Activated CD4-positive, alpha-beta memory T cell treated with anti-CD3 and anti-CD28 coated beads, Interleukin-2, amount 10 ng/mL, durations not matched to agents 7 days and 5 days (primary cell): Measurements from ENCODE around the gene FTCD. TPM values are rescaled to one million over a fixed set of nuclear protein-coding genes. Genes with fewer than 3 reads are reported as not detected.

ENCODE experiments used
- CTCF ChIA-PET: fragments of 350-600 bp; sonication (Branson Sonifier 250); formaldehyde crosslinking; loops from one replicate; lab custom pipeline; 2021; ENCODE audit warnings: antibody characterized with exemption, inconsistent platforms; lab: Charles Lee
- POLR2A ChIA-PET: fragments of 350-600 bp; sonication (Branson Sonifier 250); formaldehyde crosslinking; loops from one replicate; lab custom pipeline; 2021; ENCODE audit warnings: antibody characterized with exemption; lab: Charles Lee
- DNase-seq: peaks from one replicate; pipeline ENCODE4 v3.0.0-alpha.2; 2020
- H3K27ac Mint-ChIP-seq: one replicate; pipeline ENCODE4 v1.8.0; 2021; ENCODE audit warnings: mild to moderate bottlenecking, mixed read lengths
- H3K27me3 Mint-ChIP-seq: one replicate; pipeline ENCODE4 v1.8.0; 2021; ENCODE audit warnings: mixed read lengths
- H3K36me3 Mint-ChIP-seq: one replicate; pipeline ENCODE4 v1.8.0; 2021; ENCODE audit warnings: low read depth, mixed read lengths
- H3K4me1 Mint-ChIP-seq: one replicate; pipeline ENCODE4 v1.8.0; 2021; ENCODE audit warnings: mixed read lengths
- H3K4me3 Mint-ChIP-seq: one replicate; pipeline ENCODE4 v1.8.0; 2021; ENCODE audit warnings: mild to moderate bottlenecking, mixed read lengths
- H3K9me3 Mint-ChIP-seq: one replicate; pipeline ENCODE4 v1.8.0; 2021; ENCODE audit warnings: mixed read lengths
- total RNA-seq, 2 experiments: library from RNA; stranded (reverse); gene quantifications; one replicate each; pipeline ENCODE4 v1.2.3, GENCODE V29; 2021

FTCD gene
- total RNA-seq, 2 experiments from 2014 or later: 0.18 TPM; not detected in 1

DNA sequence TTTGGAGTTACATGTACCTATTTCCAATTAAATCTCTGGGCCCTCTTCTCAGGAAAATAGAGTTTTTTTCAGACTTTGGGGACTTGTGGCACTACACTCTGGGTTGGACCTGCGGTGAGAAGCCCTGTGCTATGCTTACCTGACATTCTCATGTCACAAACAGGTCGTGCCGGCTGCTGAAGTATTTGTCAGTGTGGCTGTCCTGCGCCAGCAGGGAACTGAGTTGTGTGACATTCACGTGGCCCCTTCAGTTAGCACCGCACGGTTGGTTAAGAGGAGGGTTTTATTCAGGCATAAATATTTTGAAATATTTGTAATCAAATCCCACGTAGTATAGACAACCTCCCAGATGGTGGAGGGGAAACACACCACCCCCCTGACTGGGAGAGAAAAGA lies 63.8 kb downstream of the FTCD start:
- peaks cover 27% of the 10 kb centered on the region for H3K9me3 Mint-ChIP-seq
- no peak overlapping the region for H3K4me3 Mint-ChIP-seq
- peaks cover 6% of the 10 kb centered on the region for H3K27me3 Mint-ChIP-seq
- no peaks in the 10 kb centered on the region for H3K4me1 Mint-ChIP-seq
- no peak overlapping the region for H3K27ac Mint-ChIP-seq
- no peak for DNase-seq
- ChIA-PET CTCF (no interaction called here), POLR2A (no interaction called here)
- no peaks in the 10 kb centered on the region for H3K36me3 Mint-ChIP-seq

GRCh38 chr21:46091118-46091517 lies 64.3 kb downstream of the FTCD start:
- H3K4me1 Mint-ChIP-seq: no peaks in the 10 kb centered on the region
- no peak overlapping the region for H3K27ac Mint-ChIP-seq
- peaks cover 27% of the 10 kb centered on the region for H3K9me3 Mint-ChIP-seq
- H3K4me3 Mint-ChIP-seq: no peak overlapping the region
- peaks cover 5% of the 10 kb centered on the region for H3K27me3 Mint-ChIP-seq
- POLR2A ChIA-PET: no interaction called here
- CTCF ChIA-PET: no interaction called here
- H3K36me3 Mint-ChIP-seq: no peaks in the 10 kb centered on the region
- no peak for DNase-seq

GRCh38 chr21:46089285-46089684 lies 66.1 kb downstream of the FTCD start:
- H3K4me1 Mint-ChIP-seq: no peaks in the 10 kb centered on the region

DNA sequence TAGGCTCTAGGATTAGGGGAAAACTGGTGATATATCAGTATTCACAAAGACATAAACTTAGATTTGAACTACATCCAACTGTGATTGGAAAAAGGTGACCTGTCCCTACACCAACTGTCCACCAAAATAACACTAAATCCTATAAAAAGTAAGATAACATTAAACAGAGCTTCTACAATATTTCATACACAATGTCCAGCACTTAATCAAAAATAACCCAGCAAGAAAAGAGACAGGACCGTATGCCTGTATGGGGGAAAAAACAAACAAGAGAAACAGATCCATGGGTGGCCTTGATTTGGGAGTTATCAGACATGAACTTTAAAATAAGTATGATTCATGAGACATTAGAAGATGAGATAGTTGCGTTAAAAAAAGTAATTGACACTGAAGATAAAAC lies 67.2 kb downstream of the FTCD start:
- DNase-seq: no peak
- Mint-ChIP-seq H3K4me1 (no peaks in the 10 kb centered on the region), H3K27ac (no peak overlapping the region), H3K9me3 (peaks cover 29% of the 10 kb centered on the region), H3K36me3 (no peaks in the 10 kb centered on the region), H3K27me3 (peaks cover 5% of the 10 kb centered on the region), H3K4me3 (no peak overlapping the region)
- CTCF ChIA-PET: no interaction called here
- POLR2A ChIA-PET: no interaction called here

More at GRCh38 chr21:46089285-46089684, 66.1 kb downstream of the FTCD start:
- peaks cover 29% of the 10 kb centered on the region for H3K9me3 Mint-ChIP-seq
- DNase-seq: no peak
- no peak overlapping the region for H3K27ac Mint-ChIP-seq
- ChIA-PET POLR2A (no interaction called here), CTCF (no interaction called here)
- peaks cover 5% of the 10 kb centered on the region for H3K27me3 Mint-ChIP-seq
- H3K4me3 Mint-ChIP-seq: no peak overlapping the region
- no peaks in the 10 kb centered on the region for H3K36me3 Mint-ChIP-seq

DNA sequence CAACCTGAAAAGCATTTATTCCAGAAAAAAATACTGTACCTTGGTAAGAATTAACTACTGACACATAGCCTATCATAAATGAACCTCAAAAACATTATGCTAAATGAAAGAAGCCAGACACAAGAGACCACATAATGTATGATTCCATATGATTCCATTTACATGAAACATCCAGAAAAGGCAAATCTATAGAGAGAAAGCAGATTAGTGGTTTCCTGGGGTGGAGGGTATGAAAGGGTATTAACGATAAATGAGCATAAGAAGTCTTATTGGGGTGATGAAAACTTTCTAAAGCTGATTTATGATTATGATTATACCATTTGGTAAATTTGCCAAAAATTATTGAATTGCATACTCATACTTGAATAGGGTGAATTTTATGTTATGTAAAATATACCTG lies 67.7 kb downstream of the FTCD start:
- no peaks in the 10 kb centered on the region for H3K36me3 Mint-ChIP-seq
- no peak overlapping the region for H3K4me3 Mint-ChIP-seq
- peaks cover 28% of the 10 kb centered on the region for H3K9me3 Mint-ChIP-seq
- POLR2A ChIA-PET: no interaction called here
- no peak for DNase-seq
- H3K27ac Mint-ChIP-seq: no peak overlapping the region
- H3K4me1 Mint-ChIP-seq: no peaks in the 10 kb centered on the region
- CTCF ChIA-PET: no interaction called here
- H3K27me3 Mint-ChIP-seq: peaks cover 5% of the 10 kb centered on the region

Other genes starting within 250 kb of the FTCD start
- under 1 TPM; 0.08 to 0.33 TPM for gene COL6A1, start 173.8 kb downstream of the FTCD start, total RNA-seq
- gene COL6A2, start 57.5 kb downstream of the FTCD start, total RNA-seq: 1 to 10 TPM; 1.1 to 1.6 TPM
- gene SPATC1L, start 28.9 kb upstream of the FTCD start, total RNA-seq: 1 to 10 TPM; 4.2 to 4.4 TPM
- gene LSS, start 73.2 kb upstream of the FTCD start, total RNA-seq: 10 to 100 TPM; 54.7 to 56.1 TPM
- gene MCM3AP, start 130.0 kb upstream of the FTCD start, total RNA-seq: 100 to 1,000 TPM; 109 to 121 TPM
- 10 to 100 TPM; 10.8 to 12.1 TPM for gene YBEY, start 130.8 kb upstream of the FTCD start, total RNA-seq
- gene C21orf58, start 168.3 kb upstream of the FTCD start, total RNA-seq: 10 to 100 TPM; 47.7 to 49.4 TPM
- gene PCNT, start 168.6 kb upstream of the FTCD start, total RNA-seq: 10 to 100 TPM; 63.7 to 63.9 TPM